PC-9 (cell line): Measurements from ENCODE around the gene ZNF710.

Source experiments
- EZH2 ChIP-seq: fragments of 200-600 bp; sonication (generic); IDR thresholded peaks from 2 replicates; pipeline ENCODE4 v1.8.0; 2017; ENCODE audit warnings: antibody characterized with exemption, low read depth
- TF ChIP-seq, protein P1 (sequence below): fragments of 200-600 bp; sonication (generic); conservative IDR thresholded peaks from 2 replicates; pipeline ENCODE4 v1.6.1; 2017; ENCODE audit warnings: mixed run types, antibody characterized with exemption, mild to moderate bottlenecking, moderate library complexity

DNA sequence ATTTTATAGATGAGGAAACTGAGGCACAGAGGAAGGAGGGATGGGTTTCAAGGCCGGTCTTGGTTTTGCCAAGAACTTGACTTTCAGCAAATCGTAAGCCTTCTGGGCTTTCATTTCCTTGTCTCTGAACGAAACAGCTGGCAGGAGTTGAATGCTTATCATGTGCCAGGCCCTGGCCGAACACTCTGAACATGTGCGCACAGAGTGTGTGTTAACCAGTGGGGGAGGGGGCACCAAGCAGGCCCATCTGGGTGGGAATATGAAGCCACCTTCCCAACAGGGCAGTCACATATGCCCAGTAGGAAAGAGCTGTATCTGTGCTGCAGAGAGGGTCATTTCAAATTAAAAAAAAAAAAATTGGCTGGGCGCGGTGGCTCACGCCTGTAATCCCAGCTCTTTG lies 29.3 kb downstream of the ZNF710 start:
- TF ChIP-seq EZH2, result no peak
- TF ChIP-seq, protein P1, sequence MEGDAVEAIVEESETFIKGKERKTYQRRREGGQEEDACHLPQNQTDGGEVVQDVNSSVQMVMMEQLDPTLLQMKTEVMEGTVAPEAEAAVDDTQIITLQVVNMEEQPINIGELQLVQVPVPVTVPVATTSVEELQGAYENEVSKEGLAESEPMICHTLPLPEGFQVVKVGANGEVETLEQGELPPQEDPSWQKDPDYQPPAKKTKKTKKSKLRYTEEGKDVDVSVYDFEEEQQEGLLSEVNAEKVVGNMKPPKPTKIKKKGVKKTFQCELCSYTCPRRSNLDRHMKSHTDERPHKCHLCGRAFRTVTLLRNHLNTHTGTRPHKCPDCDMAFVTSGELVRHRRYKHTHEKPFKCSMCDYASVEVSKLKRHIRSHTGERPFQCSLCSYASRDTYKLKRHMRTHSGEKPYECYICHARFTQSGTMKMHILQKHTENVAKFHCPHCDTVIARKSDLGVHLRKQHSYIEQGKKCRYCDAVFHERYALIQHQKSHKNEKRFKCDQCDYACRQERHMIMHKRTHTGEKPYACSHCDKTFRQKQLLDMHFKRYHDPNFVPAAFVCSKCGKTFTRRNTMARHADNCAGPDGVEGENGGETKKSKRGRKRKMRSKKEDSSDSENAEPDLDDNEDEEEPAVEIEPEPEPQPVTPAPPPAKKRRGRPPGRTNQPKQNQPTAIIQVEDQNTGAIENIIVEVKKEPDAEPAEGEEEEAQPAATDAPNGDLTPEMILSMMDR, result no peak
